Osteoblast (primary cell): ENCODE measurements around the gene ALOX5. TPM values are rescaled to one million over a fixed set of nuclear protein-coding genes. Genes with fewer than 3 reads are reported as not detected.
"Not testable (repeated sequence)": the region's sequence is repeated elsewhere in the genome, so short reads cannot be mapped to it uniquely, and the experiment has no call there.

Experiments
- DNase-seq: peaks from one replicate; pipeline ENCODE4 v3.0.0; 2011; ENCODE audit warnings: low spot score, mixed read lengths; ENCODE audit not compliant: insufficient read length; ENCODE audit errors: missing footprints
- H2AFZ ChIP-seq: 2 replicates; pipeline ENCODE4 v1.6.0; 2011; ENCODE audit warnings: mild to moderate bottlenecking, low read length
- H3K27ac ChIP-seq: 2 replicates; pipeline ENCODE4 v1.5.1; 2011; ENCODE audit warnings: mild to moderate bottlenecking, low read depth, low read length, moderate library complexity
- H3K27me3 ChIP-seq: 2 replicates; pipeline ENCODE4 v1.6.0; 2012; ENCODE audit warnings: mild to moderate bottlenecking, control low read depth, inconsistent platforms, low read length, moderate library complexity; ENCODE audit not compliant: insufficient read depth
- H3K36me3 ChIP-seq: 2 replicates; pipeline ENCODE4 v1.5.1; 2011; ENCODE audit warnings: mild to moderate bottlenecking, low read length, control low read depth, moderate library complexity; ENCODE audit not compliant: insufficient read depth
- H3K4me1 ChIP-seq: 2 replicates; pipeline ENCODE4 v1.5.1; 2011; ENCODE audit warnings: mild to moderate bottlenecking, low read length, control low read depth, moderate library complexity; ENCODE audit not compliant: insufficient read depth
- H3K4me2 ChIP-seq: 2 replicates; pipeline ENCODE4 v1.6.0; 2011; ENCODE audit warnings: mild to moderate bottlenecking, low read length; ENCODE audit not compliant: insufficient read depth
- H3K4me3 ChIP-seq: fragments of 200-600 bp; sonication (generic); 3 replicates; pipeline ENCODE4 v1.5.1; 2012; ENCODE audit warnings: mild to moderate bottlenecking, low read length, inconsistent platforms; ENCODE audit not compliant: insufficient read depth
- H3K79me2 ChIP-seq: 2 replicates; pipeline ENCODE4 v1.6.0; 2012; ENCODE audit warnings: mild to moderate bottlenecking, low read length, control low read depth, inconsistent platforms; ENCODE audit not compliant: insufficient read depth
- H3K9me3 ChIP-seq: 2 replicates; pipeline ENCODE4 v1.5.1; 2011; ENCODE audit warnings: low read depth, low read length, control low read depth
- H4K20me1 ChIP-seq: 2 replicates; pipeline ENCODE4 v1.6.0; 2012; ENCODE audit warnings: mild to moderate bottlenecking, low read length, control low read depth; ENCODE audit not compliant: insufficient read depth
- total RNA-seq: library from RNA; depleted of rRNA; stranded (reverse); fragments of >200 nt; gene quantifications from 2 replicates; pipeline ENCODE4 v1.2.3, GENCODE V29; 2012
- TF ChIP-seq, protein P1 (sequence below): IDR thresholded peaks from 2 replicates; pipeline ENCODE4 v1.5.1; 2011; ENCODE audit warnings: mild to moderate bottlenecking, low read depth, low read length, moderate library complexity; ENCODE audit errors: extremely low read depth

The ALOX5 gene
- total RNA-seq, 1 donor = not detected

DNA sequence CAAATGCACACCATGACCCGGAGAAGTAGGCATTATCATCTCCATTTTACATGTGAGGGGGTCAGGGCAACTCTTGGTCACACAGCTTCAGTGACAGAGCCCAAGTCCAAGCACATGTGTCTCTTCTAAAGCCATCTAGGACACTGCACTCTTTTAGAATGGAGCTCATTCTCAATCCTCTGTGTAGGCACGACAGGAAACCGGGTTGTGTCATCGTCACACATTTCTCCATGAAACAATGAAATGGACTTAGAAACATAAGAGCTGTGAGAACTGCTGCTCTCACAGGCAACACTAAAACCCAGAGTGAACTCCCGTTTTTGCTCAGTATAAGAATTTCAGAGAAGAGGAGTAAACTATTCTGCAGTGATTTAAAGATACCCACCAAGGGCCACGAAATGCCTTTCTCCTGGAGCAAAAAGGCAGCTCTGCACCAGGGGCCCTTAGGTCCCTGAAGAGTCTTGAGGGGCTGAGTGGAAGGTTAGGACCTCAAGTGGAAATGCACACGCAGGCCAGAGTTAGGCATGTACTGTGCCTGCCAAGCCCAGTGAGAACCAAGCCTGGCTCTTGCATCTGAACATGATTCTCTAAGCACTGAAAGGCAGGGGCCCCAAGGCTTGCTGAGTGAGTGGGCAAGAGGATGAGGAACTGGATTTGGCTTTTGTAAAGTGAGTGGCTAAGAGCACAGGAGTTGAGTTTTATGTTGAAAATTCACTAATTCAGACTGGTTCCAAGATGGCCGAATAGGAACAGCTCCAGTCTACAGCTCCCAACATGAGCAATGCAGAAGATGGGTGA, 13.3 kb downstream of the ALOX5 start:
- Histone ChIP-seq H3K27me3 (no peaks in the 10 kb centered on the region), H3K4me1 (no peaks in the 10 kb centered on the region), H3K36me3 (no peaks in the 10 kb centered on the region), H4K20me1 (no peaks in the 10 kb centered on the region), H3K79me2 (no peaks in the 10 kb centered on the region), H3K9me3 (no peaks in the 10 kb centered on the region), H3K4me2 (no peak overlapping the region), H3K27ac (no peak overlapping the region), H2AFZ (no peak overlapping the region), H3K4me3 (no peak overlapping the region)
- TF ChIP-seq, protein P1, sequence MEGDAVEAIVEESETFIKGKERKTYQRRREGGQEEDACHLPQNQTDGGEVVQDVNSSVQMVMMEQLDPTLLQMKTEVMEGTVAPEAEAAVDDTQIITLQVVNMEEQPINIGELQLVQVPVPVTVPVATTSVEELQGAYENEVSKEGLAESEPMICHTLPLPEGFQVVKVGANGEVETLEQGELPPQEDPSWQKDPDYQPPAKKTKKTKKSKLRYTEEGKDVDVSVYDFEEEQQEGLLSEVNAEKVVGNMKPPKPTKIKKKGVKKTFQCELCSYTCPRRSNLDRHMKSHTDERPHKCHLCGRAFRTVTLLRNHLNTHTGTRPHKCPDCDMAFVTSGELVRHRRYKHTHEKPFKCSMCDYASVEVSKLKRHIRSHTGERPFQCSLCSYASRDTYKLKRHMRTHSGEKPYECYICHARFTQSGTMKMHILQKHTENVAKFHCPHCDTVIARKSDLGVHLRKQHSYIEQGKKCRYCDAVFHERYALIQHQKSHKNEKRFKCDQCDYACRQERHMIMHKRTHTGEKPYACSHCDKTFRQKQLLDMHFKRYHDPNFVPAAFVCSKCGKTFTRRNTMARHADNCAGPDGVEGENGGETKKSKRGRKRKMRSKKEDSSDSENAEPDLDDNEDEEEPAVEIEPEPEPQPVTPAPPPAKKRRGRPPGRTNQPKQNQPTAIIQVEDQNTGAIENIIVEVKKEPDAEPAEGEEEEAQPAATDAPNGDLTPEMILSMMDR = no peak
- peak; percentile 46 for DNase-seq

DNA sequence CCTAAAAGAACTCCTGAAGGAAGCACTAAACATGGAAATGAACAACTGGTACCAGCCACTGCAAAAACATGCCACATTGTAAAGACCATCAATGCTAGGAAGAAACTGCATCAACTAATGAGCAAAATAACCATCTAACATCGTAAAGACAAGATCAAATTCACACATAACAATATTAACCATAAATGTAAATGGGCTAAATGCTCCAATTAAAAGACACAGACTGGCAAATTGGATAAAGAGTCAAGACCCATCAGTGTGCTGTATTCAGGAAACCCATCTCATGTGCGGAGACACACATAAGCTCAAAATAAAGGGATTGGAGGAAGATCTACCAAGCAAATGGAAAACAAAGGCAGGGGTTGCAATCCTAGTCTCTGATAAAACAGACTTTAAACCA, 15.7 kb downstream of the ALOX5 start:
- not testable (repeated sequence) for H3K4me1 ChIP-seq, H3K4me2 ChIP-seq, H4K20me1 ChIP-seq, H3K27ac ChIP-seq, H3K79me2 ChIP-seq, H2AFZ ChIP-seq, H3K4me3 ChIP-seq, H3K27me3 ChIP-seq, H3K36me3 ChIP-seq, H3K9me3 ChIP-seq, DNase-seq

DNA sequence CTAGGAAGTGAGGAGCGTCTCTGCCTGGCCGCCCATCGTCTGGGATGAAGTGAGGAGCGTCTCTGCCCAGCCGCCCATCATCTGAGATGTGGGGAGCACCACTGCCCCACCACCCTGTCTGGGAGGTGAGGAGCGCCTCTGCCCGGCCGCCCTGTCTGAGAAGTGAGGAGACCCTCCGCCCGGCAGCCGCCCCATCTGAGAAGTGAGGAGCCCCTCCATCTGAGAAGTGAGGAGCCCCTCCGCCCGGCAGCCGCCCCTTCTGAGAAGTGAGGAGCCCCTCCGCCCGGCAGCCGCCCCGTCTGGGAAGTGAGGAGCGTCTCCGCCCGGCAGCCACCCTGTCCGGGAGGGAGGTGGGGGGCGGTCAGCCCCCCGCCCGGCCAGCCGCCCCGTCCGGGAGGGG, 17.6 kb downstream of the ALOX5 start:
- not testable (repeated sequence) for H3K9me3 ChIP-seq, H3K27me3 ChIP-seq, H3K4me3 ChIP-seq, DNase-seq, H3K27ac ChIP-seq, H3K4me2 ChIP-seq, H2AFZ ChIP-seq, H4K20me1 ChIP-seq, H3K4me1 ChIP-seq, H3K79me2 ChIP-seq, H3K36me3 ChIP-seq

DNA sequence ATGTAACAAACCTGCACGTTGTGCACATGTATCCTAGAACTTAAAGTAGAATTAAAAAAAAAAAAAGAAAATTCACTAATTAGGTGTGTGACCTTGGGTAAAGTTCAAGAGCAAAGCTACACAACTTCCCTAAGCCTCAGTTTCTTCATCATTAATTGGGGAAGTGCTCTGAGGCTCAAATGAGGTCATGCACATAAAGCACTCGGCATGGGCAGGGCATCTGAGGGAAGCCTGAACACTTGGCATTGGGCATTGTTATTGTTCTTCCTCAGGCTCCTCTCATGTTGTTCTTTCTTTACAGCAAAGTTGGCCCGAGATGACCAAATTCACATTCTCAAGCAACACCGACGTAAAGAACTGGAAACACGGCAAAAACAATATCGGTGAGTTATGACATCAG, 21.5 kb downstream of the ALOX5 start:
- Histone ChIP-seq H3K4me1 (no peaks in the 10 kb centered on the region), H4K20me1 (no peaks in the 10 kb centered on the region), H3K4me2 (no peak overlapping the region), H3K27ac (no peak overlapping the region), H3K79me2 (no peaks in the 10 kb centered on the region), H3K4me3 (no peak overlapping the region), H2AFZ (no peak overlapping the region), H3K9me3 (no peaks in the 10 kb centered on the region), H3K36me3 (no peaks in the 10 kb centered on the region), H3K27me3 (no peaks in the 10 kb centered on the region)
- TF ChIP-seq, protein P1 = no peak
- DNase-seq = no peak

DNA sequence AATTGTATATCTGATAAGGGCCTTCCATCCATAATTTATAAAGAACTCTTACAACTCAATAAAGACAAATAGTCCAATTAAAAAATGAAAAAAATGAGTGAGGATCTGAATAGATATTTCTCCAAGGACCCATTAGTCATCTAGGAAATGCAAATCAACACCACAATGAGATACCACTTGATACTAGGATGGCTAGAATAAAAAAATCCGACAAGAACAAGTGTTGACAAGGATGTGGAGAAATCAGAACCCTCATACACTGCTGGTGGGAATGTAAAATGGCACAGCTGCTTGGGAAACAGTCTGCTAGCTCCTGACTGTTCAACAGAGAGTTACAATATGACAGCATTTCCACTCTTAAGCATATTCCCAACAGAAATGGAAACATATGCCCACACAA, 24.6 kb downstream of the ALOX5 start:
- no peaks in the 10 kb centered on the region for H3K36me3 ChIP-seq
- no peak overlapping the region for H3K4me3 ChIP-seq
- TF ChIP-seq, protein P1 = no peak
- peaks cover under 1% of the 10 kb centered on the region for H3K27me3 ChIP-seq
- H2AFZ ChIP-seq = no peak overlapping the region
- H3K4me1 ChIP-seq = no peaks in the 10 kb centered on the region
- no peaks in the 10 kb centered on the region for H3K9me3 ChIP-seq
- no peaks in the 10 kb centered on the region for H3K79me2 ChIP-seq
- H3K4me2 ChIP-seq = no peak overlapping the region
- no peak for DNase-seq
- H4K20me1 ChIP-seq = no peaks in the 10 kb centered on the region
- no peak overlapping the region for H3K27ac ChIP-seq
